Lower leg skin (tissue), 4 donors: Measurements from ENCODE around the gene ARPC2. TPM values are rescaled to one million over a fixed set of nuclear protein-coding genes. Genes with fewer than 3 reads are reported as not detected.

Source experiments
- DNase-seq, 2 donors: peaks; one replicate each; pipeline ENCODE4 v3.0.0-alpha.2; 2019; ENCODE audit warnings: low spot score in 2 of 2
- H3K4me3 ChIP-seq: fragments of 200-600 bp; sonication (generic); 2 replicates; pipeline ENCODE4 v1.5.1; 2017; ENCODE audit warnings: mild to moderate bottlenecking, low read depth; ENCODE audit not compliant: poor library complexity, severe bottlenecking
- CTCF ChIP-seq, 3 donors: fragments of 450-650 bp; IDR thresholded peaks; one replicate each; pipeline ENCODE4 v1.5.1; 2016; ENCODE audit warnings: antibody characterized with exemption in 3 of 3, mild to moderate bottlenecking in 3 of 3, moderate library complexity in 2 of 3
- POLR2A ChIP-seq, 2 donors: fragments of 450-650 bp; IDR thresholded peaks; one replicate each; pipeline ENCODE4 v1.6.1; 2016 to 2017; ENCODE audit warnings: antibody characterized with exemption in 2 of 2, mild to moderate bottlenecking in 1 of 2, moderate library complexity in 1 of 2
- WGBS, 2 donors: methylation state at CpG; one replicate each; pipeline ENCODE4 v1.1.5; 2018; 5-methylcytosine and 5-hydroxymethylcytosine counted together
- intact Hi-C: fragments of 100-400 bp; cut with DNase I; formaldehyde crosslinking; loops from one replicate; pipeline ENCODE4 v1.15.0; 2023; ENCODE audit warnings: low total_unique reads
- total RNA-seq, 4 donors: library from RNA; depleted of rRNA; stranded (reverse); fragments of >200 nt; gene quantifications; one replicate each; pipeline ENCODE4 v1.1.0, GENCODE V29; 2016

Gene ARPC2
- total RNA-seq, 4 donors from 2014 or later, result 233 to 344 (median 300) TPM

GRCh38 chr2:218261423-218262236 lies 44.6 kb downstream of the ARPC2 start:
- no peak overlapping the region for H3K4me3 ChIP-seq
- 65% methylated on average over 8 of the region's 8 CpGs for WGBS, 2 donors
- DNase-seq, result peak in 1 of 2 donors; percentile 80
- intact Hi-C loops, result loop anchor here (10.0 kb wide), 1 partner anchor 77 kb away; no protein-coding TSS in a partner anchor
- no peak for TF ChIP-seq CTCF (IDR thresholded peaks at IDR 0.05)
- TF ChIP-seq POLR2A (IDR thresholded peaks at IDR 0.05), result no peak

GRCh38 chr2:218262237-218262600 lies 45.2 kb downstream of the ARPC2 start:
- intact Hi-C loops, result loop anchor here (10.0 kb wide), 1 partner anchor 77 kb away; no protein-coding TSS in a partner anchor
- 77 to 82% methylated on average over 6 of the region's 6 CpGs for WGBS, 2 donors
- no peak for DNase-seq
- H3K4me3 ChIP-seq, result no peak overlapping the region
- TF ChIP-seq CTCF (IDR thresholded peaks at IDR 0.05), result no peak
- no peak for TF ChIP-seq POLR2A (IDR thresholded peaks at IDR 0.05)

GRCh38 chr2:218262631-218263586 lies 45.9 kb downstream of the ARPC2 start:
- 77% methylated on average over 21 to 28 of the region's 39 CpGs for WGBS, 2 donors
- intact Hi-C loops, result loop anchor here (10.0 kb wide), 1 partner anchor 78 kb away; no protein-coding TSS in a partner anchor

DNA sequence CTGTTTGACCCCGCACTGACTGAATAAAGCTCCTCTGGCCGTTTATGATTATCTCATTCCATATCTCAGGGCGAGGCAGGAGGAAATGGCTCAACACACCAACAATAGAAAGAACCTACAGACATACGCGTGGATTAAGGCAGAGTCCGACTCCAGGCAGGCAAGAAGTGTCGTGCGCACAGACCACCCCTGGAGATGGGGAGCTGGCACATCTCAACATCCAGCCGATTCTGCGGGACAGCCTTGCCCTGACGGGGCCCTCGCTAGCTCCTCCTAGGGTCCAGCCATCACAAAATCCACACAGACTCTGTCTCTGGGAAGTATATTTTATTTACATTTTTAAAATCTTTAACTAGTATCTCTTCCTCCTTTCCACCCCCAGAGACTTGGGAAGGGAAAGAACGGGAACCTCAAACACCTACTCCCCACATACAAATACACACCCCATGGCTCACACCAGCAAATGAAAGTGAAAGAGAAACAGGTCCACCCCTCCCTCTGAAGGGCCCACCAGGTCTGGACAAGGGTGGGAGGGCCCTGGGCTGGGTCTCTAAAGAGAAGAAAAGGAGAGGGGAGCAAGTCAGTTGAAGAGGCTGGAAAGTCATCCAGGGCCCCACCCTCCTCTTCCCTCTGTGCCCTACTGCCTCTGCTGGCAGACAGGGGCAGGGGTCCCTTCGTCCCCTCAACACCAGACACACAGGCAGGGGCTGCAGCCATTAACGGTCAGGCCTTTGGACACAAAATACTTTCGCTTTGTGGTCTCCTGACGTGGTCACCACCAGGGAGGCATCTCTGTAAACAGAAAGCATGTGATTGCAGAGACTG lies 47.0 kb downstream of the ARPC2 start:
- intact Hi-C loops, result loop anchor here (10.0 kb wide), 1 partner anchor 79 kb away; no protein-coding TSS in a partner anchor
- no peak overlapping the region for H3K4me3 ChIP-seq
- TF ChIP-seq POLR2A (IDR thresholded peaks at IDR 0.05) (no peak), CTCF (IDR thresholded peaks at IDR 0.05) (no peak)
- DNase-seq, result peak in 1 of 2 donors; percentile 52
- WGBS, 2 donors, result 82 to 86% methylated on average over 17 of the region's 17 CpGs

More at GRCh38 chr2:218262631-218263586, 45.9 kb downstream of the ARPC2 start:
- TF ChIP-seq POLR2A (IDR thresholded peaks at IDR 0.05) (no peak), CTCF (IDR thresholded peaks at IDR 0.05) (no peak)
- no peak overlapping the region for H3K4me3 ChIP-seq
- DNase-seq, result peak in 1 of 2 donors; percentile 83
